ENCODE data around the gene RHBG. TPM values are rescaled to one million over a fixed set of nuclear protein-coding genes. Genes with fewer than 3 reads are reported as not detected.

The RHBG gene
- total RNA-seq, 1 experiment from 2014 or later: 5.7 TPM

DNA sequence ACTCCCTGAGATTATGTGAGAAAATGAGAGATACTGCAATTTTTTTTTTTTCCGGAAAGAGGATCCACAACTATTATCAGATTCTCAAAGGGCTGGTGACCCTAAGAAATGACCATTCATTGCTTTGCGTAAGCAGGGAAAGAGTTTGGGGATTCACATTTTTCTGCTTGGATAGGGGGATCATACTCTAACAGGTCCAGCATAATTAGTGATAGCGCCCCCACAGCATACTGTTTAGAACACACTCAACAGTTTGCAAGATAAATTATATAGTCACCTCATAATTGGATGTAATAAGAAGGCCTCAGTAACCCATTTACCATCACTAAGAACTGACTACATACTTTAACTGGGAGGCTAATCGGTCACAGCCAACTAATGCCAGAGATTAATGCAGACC, 32.8 kb upstream of the RHBG start:
- no peak overlapping the region for H2AFZ ChIP-seq (ENCODE audit: low read depth, low read length, poor library complexity, severe bottlenecking)
- ChIA-PET CTCF (no interaction called here), POLR2A (interaction anchor here (0.8 kb wide), 1 partner anchor 17 kb away, joined by 3 read pairs; no protein-coding TSS in a partner anchor), RAD21 (ENCODE audit: low non-redundant PET in 1 of 2, low total read pairs in 2 of 2, uncharacterized antibody in 2 of 2, unreplicated experiment in 2 of 2) (no interaction called here)
- peak overlapping the region; percentile 75 to 98 for H3K4me3 ChIP-seq (replicated peaks in 1 of 2; ENCODE audit: low read depth in 1 of 2, low read length in 2 of 2)
- H4K20me1 ChIP-seq (ENCODE audit: insufficient read depth): peaks cover 29% of the 10 kb centered on the region; the same call in 1 of the 2 replicates
- intact Hi-C loops (cut with micrococcal nuclease): no loop called here
- ATAC-seq (no peak), DNase-seq (ENCODE audit: low read depth, low spot score) (peak; percentile 19)
- no TSS peak for BruUV-seq (replicated peaks)
- peaks cover 7 to 22% of the 10 kb centered on the region in 2 experiments for H3K4me1 ChIP-seq (ENCODE audit: control insufficient read depth in 1 of 2, insufficient read depth in 2 of 2, low read length in 2 of 2)
- H3K27me3 ChIP-seq (ENCODE audit: insufficient read depth, low read length): no peaks in the 10 kb centered on the region
- H3K79me2 ChIP-seq (ENCODE audit: insufficient read depth, low read length): peaks cover 67% of the 10 kb centered on the region
- TF ChIP-seq, protein P1, sequence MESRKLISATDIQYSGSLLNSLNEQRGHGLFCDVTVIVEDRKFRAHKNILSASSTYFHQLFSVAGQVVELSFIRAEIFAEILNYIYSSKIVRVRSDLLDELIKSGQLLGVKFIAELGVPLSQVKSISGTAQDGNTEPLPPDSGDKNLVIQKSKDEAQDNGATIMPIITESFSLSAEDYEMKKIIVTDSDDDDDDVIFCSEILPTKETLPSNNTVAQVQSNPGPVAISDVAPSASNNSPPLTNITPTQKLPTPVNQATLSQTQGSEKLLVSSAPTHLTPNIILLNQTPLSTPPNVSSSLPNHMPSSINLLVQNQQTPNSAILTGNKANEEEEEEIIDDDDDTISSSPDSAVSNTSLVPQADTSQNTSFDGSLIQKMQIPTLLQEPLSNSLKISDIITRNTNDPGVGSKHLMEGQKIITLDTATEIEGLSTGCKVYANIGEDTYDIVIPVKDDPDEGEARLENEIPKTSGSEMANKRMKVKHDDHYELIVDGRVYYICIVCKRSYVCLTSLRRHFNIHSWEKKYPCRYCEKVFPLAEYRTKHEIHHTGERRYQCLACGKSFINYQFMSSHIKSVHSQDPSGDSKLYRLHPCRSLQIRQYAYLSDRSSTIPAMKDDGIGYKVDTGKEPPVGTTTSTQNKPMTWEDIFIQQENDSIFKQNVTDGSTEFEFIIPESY (IDR thresholded peaks at IDR 0.05; ENCODE audit: extremely low read depth, insufficient replicate concordance, low read length): no peak
- TF ChIP-seq, protein P2, sequence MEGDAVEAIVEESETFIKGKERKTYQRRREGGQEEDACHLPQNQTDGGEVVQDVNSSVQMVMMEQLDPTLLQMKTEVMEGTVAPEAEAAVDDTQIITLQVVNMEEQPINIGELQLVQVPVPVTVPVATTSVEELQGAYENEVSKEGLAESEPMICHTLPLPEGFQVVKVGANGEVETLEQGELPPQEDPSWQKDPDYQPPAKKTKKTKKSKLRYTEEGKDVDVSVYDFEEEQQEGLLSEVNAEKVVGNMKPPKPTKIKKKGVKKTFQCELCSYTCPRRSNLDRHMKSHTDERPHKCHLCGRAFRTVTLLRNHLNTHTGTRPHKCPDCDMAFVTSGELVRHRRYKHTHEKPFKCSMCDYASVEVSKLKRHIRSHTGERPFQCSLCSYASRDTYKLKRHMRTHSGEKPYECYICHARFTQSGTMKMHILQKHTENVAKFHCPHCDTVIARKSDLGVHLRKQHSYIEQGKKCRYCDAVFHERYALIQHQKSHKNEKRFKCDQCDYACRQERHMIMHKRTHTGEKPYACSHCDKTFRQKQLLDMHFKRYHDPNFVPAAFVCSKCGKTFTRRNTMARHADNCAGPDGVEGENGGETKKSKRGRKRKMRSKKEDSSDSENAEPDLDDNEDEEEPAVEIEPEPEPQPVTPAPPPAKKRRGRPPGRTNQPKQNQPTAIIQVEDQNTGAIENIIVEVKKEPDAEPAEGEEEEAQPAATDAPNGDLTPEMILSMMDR (IDR thresholded peaks at IDR 0.05 in 2 of 3, conservative IDR thresholded peaks at IDR 0.05 in 1 of 3; ENCODE audit: borderline replicate concordance in 1 of 3, insufficient read depth in 1 of 3, low read depth in 2 of 3, low read length in 2 of 3): peak in 2 of 3 experiments; percentile 41 to 57; a peak in 4 of 6 replicates
- peak overlapping the region; percentile 78; the same call in 1 of the 2 replicates for H3K27ac ChIP-seq (ENCODE audit: low read depth, low read length)
- no peaks in the 10 kb centered on the region for H3K9me3 ChIP-seq (ENCODE audit: control insufficient read depth in 1 of 2, insufficient read depth in 1 of 2, low read depth in 1 of 2, low read length in 2 of 2)
- H3K9ac ChIP-seq (ENCODE audit: low read length): peak overlapping the region; percentile 91; the same call in 1 of the 2 replicates
- H3K9me2 ChIP-seq (ENCODE audit: insufficient read depth): no peaks in the 10 kb centered on the region
- H3K36me3 ChIP-seq (ENCODE audit: control insufficient read depth in 1 of 2, insufficient read depth in 2 of 2, low read length in 2 of 2): peaks cover 43 to 44% of the 10 kb centered on the region in 2 experiments
- H3K4me2 ChIP-seq (ENCODE audit: low read length): peak overlapping the region; percentile 86
